CD14-positive monocyte (primary cell): ENCODE measurements around the gene SLC25A1. TPM values are rescaled to one million over a fixed set of nuclear protein-coding genes. Genes with fewer than 3 reads are reported as not detected.

Source experiments
- DNase-seq, 3 donors: peaks; one replicate each; pipeline ENCODE4 v3.0.0-alpha.2; 2011 to 2022
- H2AFZ ChIP-seq: 2 replicates; pipeline ENCODE4 v1.6.0; 2012; ENCODE audit warnings: mild to moderate bottlenecking, low read depth, low read length, inconsistent platforms; ENCODE audit not compliant: insufficient read depth, poor library complexity, severe bottlenecking
- H3K27ac ChIP-seq, 2 donors: 1 replicate in 1 of 2; 2 replicates in 1 of 2; pipeline ENCODE4 v1.5.1; 2012 to 2013; ENCODE audit warnings: low read length in 2 of 2, control low read depth in 1 of 2, inconsistent platforms in 1 of 2, low read depth in 1 of 2, mild to moderate bottlenecking in 1 of 2
- H3K27me3 ChIP-seq, 2 donors: one replicate each; pipeline versions ENCODE4 v1.6.0 to v1.6.1; 2011 to 2013; ENCODE audit warnings: low read length in 2 of 2; ENCODE audit not compliant: control insufficient read depth in 2 of 2, insufficient read depth in 2 of 2
- H3K36me3 ChIP-seq, 2 donors: replicated peaks in 1 of 2; 1 replicate in 1 of 2; 2 replicates in 1 of 2; pipeline versions ENCODE4 v1.5.1 to v1.6.1; 2012 to 2013; ENCODE audit warnings: low read length in 2 of 2, control low read depth in 1 of 2, inconsistent platforms in 1 of 2, mild to moderate bottlenecking in 1 of 2; ENCODE audit not compliant: insufficient read depth in 2 of 2, control insufficient read depth in 1 of 2
- H3K4me1 ChIP-seq, 2 donors: 1 replicate in 1 of 2; 2 replicates in 1 of 2; pipeline versions ENCODE4 v1.5.1 to v1.6.1; 2012 to 2013; ENCODE audit warnings: low read length in 2 of 2, control low read depth in 1 of 2, inconsistent platforms in 1 of 2, mild to moderate bottlenecking in 1 of 2, moderate library complexity in 1 of 2; ENCODE audit not compliant: insufficient read depth in 2 of 2, control insufficient read depth in 1 of 2
- H3K4me2 ChIP-seq: replicated peaks from 2 replicates; pipeline ENCODE3; 2012; ENCODE audit warnings: low read length, moderate library complexity, mild to moderate bottlenecking; ENCODE audit not compliant: poor library complexity, severe bottlenecking; ENCODE audit errors: extremely low read depth
- H3K4me3 ChIP-seq, 3 experiments: fragments of 200-600 bp in 1 of 3; sonication (generic) in 1 of 3; replicated peaks in 1 of 3; 1 replicate in 2 of 3; 2 replicates in 1 of 3; pipeline ENCODE4 v1.5.1; 2011 to 2013; ENCODE audit warnings: low read length in 3 of 3, mild to moderate bottlenecking in 3 of 3, control low read depth in 2 of 3, low read depth in 2 of 3, inconsistent platforms in 1 of 3, moderate library complexity in 1 of 3
- H3K79me2 ChIP-seq: 2 replicates; pipeline ENCODE4 v1.6.0; 2012; ENCODE audit warnings: mild to moderate bottlenecking, control low read depth, inconsistent platforms, low read length, moderate library complexity; ENCODE audit not compliant: insufficient read depth
- H3K9ac ChIP-seq: 2 replicates; pipeline ENCODE4 v1.6.0; 2017; ENCODE audit warnings: low read length, mild to moderate bottlenecking; ENCODE audit not compliant: insufficient read depth, poor library complexity, severe bottlenecking
- H3K9me3 ChIP-seq, 2 donors: replicated peaks in 1 of 2; 1 replicate in 1 of 2; 2 replicates in 1 of 2; pipeline versions ENCODE4 v1.5.1 to v1.6.1; 2012 to 2013; ENCODE audit warnings: low read length in 2 of 2, control low read depth in 1 of 2; ENCODE audit not compliant: control insufficient read depth in 1 of 2, insufficient read depth in 1 of 2
- H4K20me1 ChIP-seq: 2 replicates; pipeline ENCODE4 v1.6.0; 2012; ENCODE audit warnings: mild to moderate bottlenecking, low read length, control low read depth, moderate library complexity; ENCODE audit not compliant: insufficient read depth
- H3K27ac Mint-ChIP-seq, 7 donors: one replicate each; pipeline ENCODE4 v1.8.0; 2020; ENCODE audit warnings: mild to moderate bottlenecking in 7 of 7, mixed read lengths in 7 of 7, moderate library complexity in 6 of 7, inconsistent platforms in 2 of 7
- H3K27me3 Mint-ChIP-seq, 3 donors: one replicate each; pipeline ENCODE4 v1.8.0; 2021 to 2022; ENCODE audit warnings: low read depth in 3 of 3, mild to moderate bottlenecking in 3 of 3, mixed read lengths in 3 of 3, moderate library complexity in 3 of 3, inconsistent platforms in 1 of 3
- H3K36me3 Mint-ChIP-seq, 2 donors: one replicate each; pipeline ENCODE4 v1.8.0; 2020; ENCODE audit warnings: mixed read lengths in 2 of 2, inconsistent platforms in 1 of 2, mild to moderate bottlenecking in 1 of 2
- H3K4me1 Mint-ChIP-seq: one replicate; pipeline ENCODE4 v1.8.0; 2020; ENCODE audit warnings: mild to moderate bottlenecking, mixed read lengths
- H3K4me3 Mint-ChIP-seq, 2 donors: one replicate each; pipeline ENCODE4 v1.8.0; 2020; ENCODE audit warnings: mild to moderate bottlenecking in 2 of 2, mixed read lengths in 2 of 2, moderate library complexity in 1 of 2
- H3K9me3 Mint-ChIP-seq, 7 donors: one replicate each; pipeline ENCODE4 v1.8.0; 2020 to 2022; ENCODE audit warnings: mixed read lengths in 7 of 7, mild to moderate bottlenecking in 6 of 7, moderate library complexity in 6 of 7, inconsistent platforms in 2 of 7
- WGBS: methylation state at CpG from one replicate; pipeline ENCODE4 v1.1.5; 2013; ENCODE audit warnings: missing lambda C conversion rate; ENCODE audit not compliant: insufficient coverage; 5-methylcytosine and 5-hydroxymethylcytosine counted together
- intact Hi-C, 2 donors: fragments of 100-400 bp; cut with micrococcal nuclease; formaldehyde crosslinking; loops; one replicate each; pipeline versions ENCODE4 v1.15.0 to v1.15.1; 2023
- polyA plus RNA-seq, 3 donors: library from polyadenylated mRNA; depleted of rRNA in 1 of 3; unstranded in 2 of 3; stranded (reverse) in 1 of 3; fragments of 300-500 nt in 2 of 3; fragments of >200 nt in 1 of 3; fragmentation: Illumina TruSeq in 2 of 3; gene quantifications; 1 replicate in 2 of 3; 2 replicates in 1 of 3; pipeline ENCODE4 v1.2.3, GENCODE V29; 2012 to 2021
- TF ChIP-seq, protein P1 (sequence below): fragments of 200-600 bp; IDR thresholded peaks from one replicate; pipeline ENCODE4 v1.8.0; 2022; ENCODE audit warnings: antibody characterized with exemption, mild to moderate bottlenecking

Gene SLC25A1
- polyA plus RNA-seq, 3 donors: 15.2 to 37.4 (median 35.1) TPM

DNA sequence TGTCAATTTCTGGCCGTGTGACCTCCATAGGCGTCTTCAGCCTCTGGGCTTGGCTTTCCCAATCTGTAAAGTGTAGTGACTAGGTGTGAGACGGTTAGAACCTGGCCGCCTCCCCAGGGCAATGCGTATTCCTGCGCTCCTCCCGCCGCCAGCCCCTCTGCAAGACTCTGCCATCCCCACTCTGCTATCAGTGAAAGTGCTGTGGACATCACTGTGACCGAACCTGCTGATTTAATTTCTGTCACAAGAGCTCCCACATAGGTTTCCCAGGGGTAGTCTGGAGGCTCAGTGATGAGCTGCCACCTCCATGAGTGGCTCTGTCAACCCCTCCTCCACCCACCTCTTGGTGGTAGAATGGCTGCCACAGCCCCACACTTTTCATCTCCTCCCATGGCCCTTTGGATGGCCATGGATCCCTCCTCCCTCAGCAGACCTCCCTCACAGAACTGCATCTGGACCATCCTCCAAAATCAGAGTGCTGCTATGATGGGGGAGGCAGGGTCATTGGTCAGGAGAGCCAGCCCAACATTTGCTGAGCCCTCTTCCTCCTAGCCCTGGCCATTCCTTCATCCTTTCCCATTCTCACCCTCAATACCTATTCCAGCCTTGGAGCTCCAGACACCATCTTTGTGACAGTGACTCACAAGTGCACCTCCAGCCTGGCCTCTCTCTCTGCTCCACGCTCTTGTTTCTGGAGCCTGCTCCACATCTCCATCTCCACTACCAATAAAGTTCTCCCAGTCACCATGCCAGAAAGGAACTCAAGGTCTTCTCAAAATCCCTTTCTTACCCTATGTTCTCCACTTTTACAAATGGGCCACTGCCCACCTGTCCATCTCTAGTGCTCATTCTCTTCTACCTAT, 27.0 kb downstream of the SLC25A1 start:
- H3K4me3 ChIP-seq: no peak overlapping the region
- WGBS: 61% methylated on average over 5 of the region's 10 CpGs
- H4K20me1 ChIP-seq: no peaks in the 10 kb centered on the region
- no peak overlapping the region for H2AFZ ChIP-seq
- no peak overlapping the region for H3K4me2 ChIP-seq
- peaks cover 6 to 10% of the 10 kb centered on the region in 2 donors for H3K4me1 ChIP-seq
- TF ChIP-seq, protein P1, sequence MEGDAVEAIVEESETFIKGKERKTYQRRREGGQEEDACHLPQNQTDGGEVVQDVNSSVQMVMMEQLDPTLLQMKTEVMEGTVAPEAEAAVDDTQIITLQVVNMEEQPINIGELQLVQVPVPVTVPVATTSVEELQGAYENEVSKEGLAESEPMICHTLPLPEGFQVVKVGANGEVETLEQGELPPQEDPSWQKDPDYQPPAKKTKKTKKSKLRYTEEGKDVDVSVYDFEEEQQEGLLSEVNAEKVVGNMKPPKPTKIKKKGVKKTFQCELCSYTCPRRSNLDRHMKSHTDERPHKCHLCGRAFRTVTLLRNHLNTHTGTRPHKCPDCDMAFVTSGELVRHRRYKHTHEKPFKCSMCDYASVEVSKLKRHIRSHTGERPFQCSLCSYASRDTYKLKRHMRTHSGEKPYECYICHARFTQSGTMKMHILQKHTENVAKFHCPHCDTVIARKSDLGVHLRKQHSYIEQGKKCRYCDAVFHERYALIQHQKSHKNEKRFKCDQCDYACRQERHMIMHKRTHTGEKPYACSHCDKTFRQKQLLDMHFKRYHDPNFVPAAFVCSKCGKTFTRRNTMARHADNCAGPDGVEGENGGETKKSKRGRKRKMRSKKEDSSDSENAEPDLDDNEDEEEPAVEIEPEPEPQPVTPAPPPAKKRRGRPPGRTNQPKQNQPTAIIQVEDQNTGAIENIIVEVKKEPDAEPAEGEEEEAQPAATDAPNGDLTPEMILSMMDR: no peak
- Mint-ChIP-seq H3K36me3 (peaks cover 0 to 10% of the 10 kb centered on the region in 2 donors), H3K4me3 (peak overlapping the region in 1 of 2 donors; percentile 84), H3K27me3 (peaks cover 65 to 77% (median 68%) of the 10 kb centered on the region in 3 donors), H3K27ac (peak overlapping the region in 1 of 7 donors; percentile 59), H3K4me1 (peaks cover 8% of the 10 kb centered on the region), H3K9me3 (peaks cover 0 to 14% (median 13%) of the 10 kb centered on the region in 7 donors)
- peaks cover 35 to 62% of the 10 kb centered on the region in 2 donors for H3K27me3 ChIP-seq
- peaks cover 10 to 13% of the 10 kb centered on the region in 2 donors for H3K9me3 ChIP-seq
- intact Hi-C loops: no loop called here
- H3K27ac ChIP-seq: no peak overlapping the region
- H3K36me3 ChIP-seq: no peaks in the 10 kb centered on the region
- no peak for DNase-seq
- no peaks in the 10 kb centered on the region for H3K79me2 ChIP-seq
- no peak overlapping the region for H3K9ac ChIP-seq

DNA sequence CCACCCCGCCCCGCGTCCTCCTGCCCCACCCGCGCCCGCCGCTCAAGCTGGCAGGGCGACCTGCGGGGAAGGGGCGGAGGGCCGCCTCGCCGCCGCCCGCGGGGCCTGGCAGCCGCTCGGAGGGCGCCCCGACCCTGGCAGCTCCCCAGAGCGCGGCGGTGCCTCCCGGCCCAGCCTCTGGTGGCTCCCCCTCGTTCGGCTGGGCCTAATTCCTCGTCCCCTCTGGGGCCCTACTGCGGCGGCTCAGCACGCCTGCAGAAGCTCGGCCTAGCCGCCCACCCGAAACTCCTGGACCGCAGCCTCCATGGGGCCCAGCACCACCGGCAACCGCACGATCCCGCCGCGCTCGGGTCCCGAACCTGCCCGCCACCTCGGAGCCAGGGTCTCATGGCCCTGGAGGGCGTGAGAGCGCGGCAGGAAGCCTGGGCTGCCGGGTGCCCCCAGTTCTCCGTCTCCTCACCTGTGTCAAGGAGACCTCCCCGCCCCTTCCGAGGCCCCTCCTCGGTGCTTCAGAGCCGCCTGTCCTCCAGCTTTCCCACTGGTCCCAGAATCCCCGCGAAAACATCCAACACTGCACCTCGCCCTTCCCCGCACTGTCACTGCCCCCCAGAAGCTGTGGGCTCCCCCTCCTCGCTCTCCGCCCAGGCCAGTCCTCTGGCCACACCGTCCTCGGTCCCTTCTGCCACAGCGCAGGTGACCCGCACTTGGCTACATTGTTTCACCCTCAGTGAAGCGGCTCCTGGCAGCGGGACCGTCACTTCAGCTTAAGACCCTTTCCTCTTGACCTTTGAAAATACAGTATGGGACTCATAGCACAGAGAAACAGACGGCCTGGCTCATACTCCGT, 27.8 kb downstream of the SLC25A1 start:
- H3K9ac ChIP-seq: no peak overlapping the region
- no peaks in the 10 kb centered on the region for H3K79me2 ChIP-seq
- peaks cover 35 to 62% of the 10 kb centered on the region in 2 donors for H3K27me3 ChIP-seq
- H3K36me3 Mint-ChIP-seq: peaks cover 0 to 10% of the 10 kb centered on the region in 2 donors
- peak overlapping the region in 1 of 2 donors; percentile 84 for H3K4me3 Mint-ChIP-seq
- H2AFZ ChIP-seq: no peak overlapping the region
- no peak for DNase-seq
- H3K9me3 ChIP-seq: peaks cover 10 to 13% of the 10 kb centered on the region in 2 donors
- peaks cover 67 to 81% (median 71%) of the 10 kb centered on the region in 3 donors for H3K27me3 Mint-ChIP-seq
- intact Hi-C loops: no loop called here
- peaks cover 6 to 10% of the 10 kb centered on the region in 2 donors for H3K4me1 ChIP-seq
- WGBS: 11% methylated on average over 67 of the region's 68 CpGs
- no peak overlapping the region for H3K4me2 ChIP-seq
- TF ChIP-seq, protein P1: no peak
- peaks cover 8% of the 10 kb centered on the region for H3K4me1 Mint-ChIP-seq
- H3K4me3 ChIP-seq: no peak overlapping the region
- H3K9me3 Mint-ChIP-seq: peaks cover 0 to 14% (median 13%) of the 10 kb centered on the region in 7 donors
- no peaks in the 10 kb centered on the region for H4K20me1 ChIP-seq
- no peaks in the 10 kb centered on the region for H3K36me3 ChIP-seq
- H3K27ac Mint-ChIP-seq: no peak overlapping the region
- no peak overlapping the region for H3K27ac ChIP-seq
